ENCODE data around the gene PRKD1.

GRCh38 chr14:29752221-29752923, 175.3 kb downstream of the PRKD1 start:
- no peak for TF ChIP-seq CTCF (IDR thresholded peaks at IDR 0.05; ENCODE audit: low read depth, low read length)
- TF ChIP-seq EZH2phosphoT487 (IDR thresholded peaks at IDR 0.05; ENCODE audit: low read depth): no peak
